ENCODE measurements around the gene CLCNKA.
"Not testable (repeated sequence)": the region's sequence is repeated elsewhere in the genome, so short reads cannot be mapped to it uniquely, and the experiment has no call there.

Gene CLCNKA

DNA sequence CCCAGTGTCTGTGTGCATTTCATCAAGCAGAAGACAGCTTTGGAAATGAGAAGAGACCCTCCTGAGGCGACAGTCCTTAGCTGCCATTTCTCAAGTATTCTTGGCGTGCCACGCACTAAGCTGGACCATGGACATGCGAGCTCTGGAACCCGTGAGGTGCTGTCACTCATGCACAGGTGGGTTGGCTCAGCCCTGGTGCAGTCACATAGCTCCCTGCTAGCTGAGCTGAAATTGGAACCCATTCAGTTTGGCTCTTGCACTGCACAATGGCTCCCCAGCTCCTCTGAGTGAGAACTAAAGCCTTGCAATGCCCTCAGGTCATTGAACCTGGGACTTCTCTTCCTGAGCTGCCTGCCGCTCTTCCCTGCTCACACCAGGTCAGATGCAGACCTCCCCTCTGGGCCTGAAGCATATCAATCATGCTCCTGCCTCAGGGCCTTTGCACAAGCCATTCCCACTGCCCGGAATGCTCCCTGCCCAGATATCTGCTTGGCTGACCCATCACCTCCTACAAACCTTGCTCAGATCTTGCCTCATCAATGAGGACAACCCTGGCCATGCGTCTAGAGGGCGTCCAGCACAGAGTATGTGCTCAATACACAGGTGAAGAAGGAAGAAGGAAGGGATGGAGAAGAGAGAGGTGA is 24.1 kb upstream of the CLCNKA start:
- DNase-seq (ENCODE audit: low spot score): no peak

DNA sequence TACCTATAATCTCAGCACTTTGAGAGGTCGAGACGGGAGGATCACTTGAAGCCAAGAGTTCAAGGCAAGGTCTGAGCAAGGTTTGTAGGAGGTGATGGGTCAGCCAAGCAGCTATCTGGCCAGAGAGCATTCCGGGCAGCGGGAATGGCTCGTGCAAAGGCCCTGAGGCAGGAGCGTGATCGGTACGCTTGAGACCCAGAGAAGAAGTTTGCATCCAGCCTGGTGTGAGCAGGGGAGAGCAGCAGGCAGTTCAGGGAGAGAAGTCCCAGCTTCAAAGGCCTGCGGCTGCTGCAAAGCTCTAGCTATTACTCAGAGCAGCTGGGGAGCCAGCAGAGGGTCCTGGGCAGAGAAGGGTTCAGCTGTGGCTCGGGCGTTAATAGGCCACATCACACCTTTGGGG is 22.9 kb upstream of the CLCNKA start:
- DNase-seq (ENCODE audit: low spot score): no peak

DNA sequence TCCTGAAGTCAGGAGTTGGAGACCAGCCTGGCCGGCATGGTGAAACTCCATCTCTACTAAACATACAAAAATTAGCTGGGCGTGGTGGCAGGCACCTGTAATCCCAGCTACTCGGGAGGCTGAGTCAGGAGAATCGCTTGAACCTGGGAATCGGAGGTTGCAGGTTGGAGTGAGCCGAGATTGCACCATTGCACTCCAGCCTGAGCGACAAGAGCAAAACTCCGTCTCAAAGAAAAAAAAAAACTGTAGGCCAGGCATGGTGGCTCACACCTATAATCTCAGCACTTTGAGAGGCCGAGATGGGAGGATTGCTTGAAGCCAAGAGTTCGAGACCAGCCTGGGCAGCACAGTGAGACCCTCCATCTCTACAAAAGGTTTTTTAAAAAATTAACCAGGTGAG is 20.6 kb upstream of the CLCNKA start:
- DNase-seq (ENCODE audit: low spot score): not testable (repeated sequence)

DNA sequence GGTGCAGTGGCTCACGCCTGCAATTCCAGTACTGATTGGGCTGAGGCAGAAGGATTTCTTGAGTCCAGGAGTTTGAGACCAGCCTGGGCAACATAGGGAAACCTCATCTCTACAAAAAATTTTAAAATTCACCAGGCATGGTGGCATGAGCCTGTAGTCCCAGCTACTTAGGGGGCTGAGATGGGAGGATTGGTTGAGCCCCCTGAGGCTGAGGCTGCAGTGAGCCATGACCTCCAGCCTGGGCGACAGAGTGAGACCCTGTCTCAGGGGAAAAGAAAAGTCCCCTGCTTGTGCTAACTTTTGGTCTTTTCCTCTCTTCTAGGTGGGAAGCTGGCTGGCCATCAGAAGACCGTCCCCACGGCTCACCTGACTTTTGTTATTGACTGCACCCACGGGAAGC is 16.2 kb upstream of the CLCNKA start:
- DNase-seq (ENCODE audit: low spot score): no peak

DNA sequence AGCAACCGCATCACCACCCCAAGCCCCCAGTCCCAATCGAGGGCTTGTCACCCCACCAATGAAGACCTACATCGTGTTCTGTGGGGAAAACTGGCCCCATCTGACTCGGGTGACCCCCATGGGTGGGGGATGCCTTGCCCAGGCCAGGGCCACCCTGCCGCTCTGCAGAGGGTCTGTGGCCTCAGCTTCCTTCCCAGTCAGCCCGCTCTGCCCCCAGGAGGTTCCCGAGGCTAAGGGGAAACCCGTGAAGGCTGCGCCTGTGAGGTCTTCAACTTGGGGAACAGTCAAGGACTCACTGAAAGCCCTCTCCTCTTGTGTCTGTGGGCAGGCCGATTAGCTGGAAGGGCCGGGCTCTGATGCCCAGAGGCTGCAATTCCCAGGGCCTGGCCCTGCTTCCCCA is 15.8 kb upstream of the CLCNKA start:
- DNase-seq (ENCODE audit: low spot score): no peak

DNA sequence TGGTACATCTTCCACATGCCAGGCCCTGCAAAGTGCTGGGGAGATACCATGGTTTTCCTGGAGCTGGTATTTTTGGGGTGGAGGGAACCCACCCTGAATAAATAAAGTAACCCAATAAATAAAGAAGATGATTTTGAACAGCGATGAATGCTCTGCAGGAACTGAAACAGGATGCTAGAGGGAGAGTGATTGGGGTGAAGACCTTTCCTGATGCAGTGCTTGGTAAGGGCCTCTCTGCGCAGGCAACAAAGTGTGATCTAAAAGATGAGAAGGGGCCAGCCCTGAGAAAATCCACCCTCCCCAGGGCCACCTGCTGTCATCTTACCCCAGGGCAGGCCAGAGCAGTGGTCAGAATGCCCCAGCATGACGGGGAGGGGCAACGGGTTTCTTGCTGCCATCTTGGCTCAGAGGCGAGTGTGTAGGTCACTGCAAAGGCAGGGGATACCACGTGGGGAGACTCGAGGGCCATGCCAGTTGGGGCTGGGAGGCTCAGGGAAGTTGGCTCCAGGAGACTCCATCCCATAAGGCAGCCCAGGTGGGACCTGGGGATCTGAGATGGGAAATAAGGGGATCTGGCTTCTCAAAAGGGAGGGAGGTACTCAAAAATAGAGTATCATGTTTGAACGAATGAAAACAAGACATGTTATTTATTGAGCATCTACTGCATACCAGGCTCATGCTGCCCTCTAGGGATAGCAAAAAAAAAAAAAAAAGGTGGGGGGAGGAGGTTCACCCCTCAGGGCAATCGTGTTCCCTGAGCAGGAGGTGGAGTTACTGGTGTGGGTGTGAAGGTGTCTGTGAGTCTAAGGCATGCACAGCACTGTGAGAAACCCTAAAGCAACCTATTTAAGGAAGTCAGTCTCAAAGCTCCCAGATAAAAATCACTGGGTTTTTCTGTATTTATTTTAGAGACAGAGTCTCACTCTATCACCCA is 15.0 kb upstream of the CLCNKA start:
- DNase-seq (ENCODE audit: low spot score): peak; percentile 24

DNA sequence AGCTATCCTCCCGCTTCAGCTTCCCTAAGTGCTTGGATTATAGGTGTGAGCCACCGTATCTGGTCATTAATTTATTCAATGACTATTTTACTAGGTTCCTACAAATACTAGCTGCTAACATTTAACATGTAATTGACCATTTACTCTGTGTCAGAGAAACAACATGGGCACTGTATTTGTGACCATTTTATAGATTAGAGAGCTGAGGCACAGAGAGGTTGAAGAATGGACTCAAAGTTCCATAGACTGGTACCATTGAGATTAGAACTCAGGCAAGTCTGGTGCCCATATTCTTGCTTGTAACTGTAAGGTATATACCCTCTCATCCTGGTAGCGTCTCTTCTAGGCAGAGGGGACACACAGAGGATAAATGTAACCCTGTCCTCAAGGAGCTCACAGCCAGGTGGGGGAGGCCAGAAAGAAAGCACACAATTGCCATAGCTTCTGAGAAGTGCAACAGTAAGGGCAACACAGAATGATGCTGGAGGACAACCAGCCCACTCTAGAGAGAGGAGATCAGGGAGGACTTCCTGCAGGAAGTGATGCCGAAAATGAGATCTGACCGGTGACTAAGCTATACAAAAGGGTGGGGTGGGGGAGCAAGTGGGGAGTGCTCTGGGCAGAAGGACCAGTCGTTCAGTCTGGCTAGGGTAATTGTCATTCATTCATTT is 14.0 kb upstream of the CLCNKA start:
- DNase-seq (ENCODE audit: low spot score): no peak

DNA sequence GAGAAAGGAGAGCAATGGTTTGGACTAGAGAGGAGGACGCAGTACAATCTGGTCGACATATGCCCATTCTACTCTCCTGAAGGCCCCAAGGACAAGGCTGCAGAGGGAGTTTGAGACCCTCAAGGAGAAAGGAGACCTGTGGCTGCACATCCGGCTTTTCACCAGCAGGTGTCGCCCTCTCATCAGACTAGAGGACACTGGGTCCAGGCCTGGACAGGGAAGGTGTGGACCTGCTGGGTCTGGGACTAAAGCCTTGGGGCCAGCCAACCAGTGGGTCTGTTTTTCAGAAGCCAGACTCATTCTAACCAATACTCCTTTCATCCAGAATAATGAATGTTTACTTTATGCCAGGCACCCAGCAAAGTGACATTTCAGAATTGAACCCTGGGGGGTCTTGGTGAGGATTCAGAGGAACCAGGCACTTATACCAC is 12.8 kb upstream of the CLCNKA start:
- peak; percentile 79 for DNase-seq (ENCODE audit: low spot score)

DNA sequence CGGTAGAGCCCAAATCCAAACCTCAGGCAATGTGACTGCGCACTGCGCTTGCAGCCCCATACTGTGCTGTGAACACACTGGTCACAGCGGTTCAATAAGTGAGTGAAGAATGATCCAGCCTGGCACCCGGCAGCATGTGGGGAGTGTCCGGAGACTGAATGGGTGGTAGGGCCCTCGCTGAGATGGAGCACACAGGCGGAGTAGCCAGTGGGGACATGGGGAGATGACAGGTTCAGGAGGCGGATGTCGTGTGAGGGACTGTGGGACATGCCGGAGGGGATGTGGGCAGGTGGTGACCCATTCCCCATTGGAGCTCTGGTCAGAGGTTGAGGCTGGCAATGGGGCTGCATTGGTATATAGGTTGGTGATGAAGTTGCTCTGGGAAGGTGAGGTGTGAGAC is 12.2 kb upstream of the CLCNKA start:
- no peak for DNase-seq (ENCODE audit: low spot score)

DNA sequence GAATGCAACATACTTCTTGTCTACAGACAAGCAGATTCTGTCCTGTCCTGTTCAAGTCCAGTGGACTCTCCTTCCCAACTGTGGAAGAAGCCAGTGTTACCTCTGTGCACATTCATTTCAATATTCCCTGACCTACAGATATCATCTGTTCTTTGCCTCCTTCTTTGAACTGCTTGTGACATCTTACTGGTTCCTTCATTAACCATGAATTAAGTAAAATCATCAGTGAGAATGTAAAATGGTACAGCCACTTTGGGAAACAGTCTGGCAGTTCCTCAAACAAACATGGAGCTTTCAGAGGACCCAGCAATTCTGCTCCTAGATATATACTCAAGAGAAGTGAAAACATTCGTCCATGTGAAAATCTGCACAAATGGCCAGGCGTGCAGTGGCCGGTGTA is 11.0 kb upstream of the CLCNKA start:
- DNase-seq (ENCODE audit: low spot score): no peak

DNA sequence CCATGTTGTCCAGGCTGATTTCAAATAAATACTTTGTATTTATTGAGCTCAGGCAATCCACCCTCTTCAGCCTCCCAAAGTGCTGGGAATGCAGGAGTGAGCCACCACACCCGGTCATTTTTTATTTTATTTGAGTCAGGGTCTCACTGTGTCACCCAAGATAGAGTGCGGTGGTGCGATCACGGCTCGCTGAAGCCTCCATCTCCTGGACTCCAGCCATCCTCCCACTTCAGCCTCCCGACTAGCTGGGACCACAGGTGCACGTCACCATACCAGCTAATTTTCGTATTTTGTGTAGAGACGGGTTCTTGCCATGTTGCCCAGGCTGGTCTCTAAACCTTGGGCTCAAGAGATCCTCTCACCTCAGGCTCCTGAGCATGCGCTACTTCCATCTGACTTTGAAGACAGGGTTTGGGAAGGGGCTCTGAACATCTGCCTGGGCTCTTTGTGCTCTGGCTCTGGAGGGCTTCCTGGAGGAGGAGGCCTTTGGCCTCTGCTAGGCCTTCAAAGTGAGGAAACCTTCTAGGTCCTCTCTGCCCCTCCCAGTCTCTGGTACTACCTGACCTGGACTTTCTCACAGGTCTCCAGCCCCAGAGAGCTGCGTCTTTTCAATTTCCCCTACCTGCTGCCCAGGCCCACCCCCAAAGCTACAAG is 9.8 kb upstream of the CLCNKA start:
- no peak for DNase-seq (ENCODE audit: low spot score)

DNA sequence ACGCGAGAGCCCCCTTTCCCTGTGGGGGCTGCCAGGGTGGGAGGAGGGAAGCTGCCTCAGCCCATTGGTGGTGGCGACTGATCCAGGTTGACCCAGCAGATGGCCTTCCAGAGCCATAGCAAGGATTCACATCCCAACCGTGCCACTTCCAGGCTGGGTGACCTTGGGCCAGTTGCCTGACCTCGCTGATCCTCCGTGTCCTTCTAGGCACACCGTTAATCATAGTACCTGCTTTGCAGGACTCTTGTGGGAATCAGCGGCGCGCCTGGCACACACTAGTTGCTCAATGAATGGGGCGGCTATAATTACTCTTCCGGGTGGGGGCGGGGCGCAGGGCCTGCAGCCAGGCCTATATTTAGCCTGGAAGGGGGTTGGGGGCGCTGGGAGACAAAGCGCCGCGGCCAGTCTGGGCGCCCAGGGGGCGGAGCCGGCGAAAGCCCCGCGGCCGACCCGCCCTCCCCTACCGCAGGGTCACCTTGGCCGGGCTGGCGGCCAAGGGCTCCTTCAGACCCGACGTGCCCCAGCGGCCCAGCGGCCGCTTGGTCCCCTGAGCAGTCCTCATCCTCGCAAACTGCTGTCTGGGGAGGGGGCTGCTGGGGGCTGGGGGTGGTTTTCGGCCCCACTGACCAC is 9.1 kb upstream of the CLCNKA start:
- peak; percentile 5 for DNase-seq (ENCODE audit: low spot score)

DNA sequence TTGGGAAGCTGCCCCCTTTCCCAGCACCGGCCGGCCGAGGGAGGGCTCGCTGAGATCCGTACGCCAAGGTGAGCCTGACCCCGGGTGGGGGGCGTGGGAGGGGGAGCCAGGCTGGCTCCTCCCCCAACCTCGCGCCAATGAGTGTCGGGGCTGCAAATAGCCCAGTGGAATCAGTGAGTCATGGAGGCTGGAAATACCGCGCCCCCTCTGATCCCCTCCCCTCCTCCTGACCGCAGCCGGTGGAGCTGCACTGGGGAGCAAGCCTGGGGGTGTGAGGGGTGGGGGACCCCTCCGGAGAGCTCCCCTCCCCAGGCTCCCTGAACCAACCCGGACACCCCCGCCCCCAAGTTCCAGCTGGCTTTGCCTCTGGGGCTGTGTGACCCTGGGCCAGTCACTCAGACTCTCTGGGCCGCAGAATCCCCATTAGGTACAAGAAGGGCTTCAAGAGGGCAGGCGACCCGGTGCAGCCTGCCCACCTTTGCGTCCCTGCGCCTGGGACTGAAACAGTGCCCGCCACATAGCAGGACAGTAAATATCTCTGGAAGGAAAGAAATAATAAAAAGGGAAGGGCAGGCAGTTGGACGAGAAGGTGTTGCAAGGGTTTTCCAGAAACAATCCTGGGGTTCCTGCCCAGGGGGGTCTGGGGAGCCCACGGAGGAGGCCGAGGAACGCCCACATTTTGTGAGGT is 8.5 kb upstream of the CLCNKA start:
- peak; percentile 12 for DNase-seq (ENCODE audit: low spot score)

DNA sequence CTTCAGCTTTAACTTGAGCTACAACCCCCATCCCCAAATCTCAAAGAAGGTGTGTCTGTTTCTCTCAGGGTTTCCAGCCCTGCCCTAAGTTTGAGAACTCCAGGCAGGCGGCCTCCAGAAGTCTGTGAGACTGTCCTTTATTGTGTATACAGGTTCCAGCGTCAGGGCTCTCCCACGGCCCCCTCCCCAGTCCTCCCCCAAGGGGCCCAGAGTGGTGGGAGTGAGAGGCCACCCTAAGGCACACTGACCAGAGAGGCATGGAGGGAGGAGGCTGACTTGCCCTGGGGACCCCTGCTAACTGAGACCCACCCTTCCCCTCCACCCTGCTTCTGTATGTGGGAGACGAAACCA is 8.0 kb upstream of the CLCNKA start:
- no peak for DNase-seq (ENCODE audit: low spot score)

DNA sequence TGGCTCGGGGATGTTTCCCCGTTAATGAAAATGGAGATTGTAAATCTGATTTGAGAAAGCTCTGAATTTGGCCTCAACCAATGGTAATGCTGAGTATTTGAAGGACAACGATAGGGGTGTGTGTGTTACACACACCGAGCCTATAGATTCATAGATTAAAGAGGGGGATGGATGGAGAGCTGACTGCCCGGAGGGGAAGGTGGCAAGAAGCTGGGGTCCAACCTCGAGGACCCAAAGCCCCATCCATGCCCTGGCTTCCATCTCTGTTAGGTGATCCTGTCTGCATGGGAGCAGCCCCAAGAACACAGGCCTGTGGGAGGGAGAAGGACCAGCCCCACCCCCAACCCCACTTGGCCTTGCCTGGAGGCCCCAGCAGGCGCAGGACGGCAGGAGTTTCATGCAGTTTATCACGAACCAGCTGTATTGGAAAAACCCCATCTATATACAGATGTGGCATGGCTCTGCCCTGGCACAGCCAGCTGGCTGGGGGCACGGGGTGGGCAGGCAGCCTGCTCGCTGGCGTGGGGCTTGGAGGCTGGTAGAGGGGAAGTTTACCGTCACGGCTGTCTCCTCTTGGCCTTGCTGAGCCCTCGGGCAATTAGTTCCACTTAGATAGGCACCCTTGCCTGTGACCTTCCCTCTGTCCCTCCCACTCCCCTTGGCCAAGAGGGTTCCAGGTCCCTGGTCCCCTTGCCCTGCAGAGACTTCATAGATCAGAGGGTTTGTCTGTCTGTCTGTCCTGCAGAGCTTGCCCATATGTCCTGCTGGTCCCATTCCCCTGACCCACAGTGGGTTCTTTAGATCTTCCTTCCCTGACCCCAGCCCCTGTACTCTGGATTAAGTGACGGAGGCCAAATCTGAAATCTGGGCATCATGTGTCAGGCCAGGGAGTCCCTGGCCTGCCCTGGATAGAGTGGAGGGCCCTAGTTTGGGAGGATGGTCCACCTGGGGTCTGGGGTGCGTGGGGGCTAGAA is 7.0 kb upstream of the CLCNKA start:
- DNase-seq (ENCODE audit: low spot score): no peak

DNA sequence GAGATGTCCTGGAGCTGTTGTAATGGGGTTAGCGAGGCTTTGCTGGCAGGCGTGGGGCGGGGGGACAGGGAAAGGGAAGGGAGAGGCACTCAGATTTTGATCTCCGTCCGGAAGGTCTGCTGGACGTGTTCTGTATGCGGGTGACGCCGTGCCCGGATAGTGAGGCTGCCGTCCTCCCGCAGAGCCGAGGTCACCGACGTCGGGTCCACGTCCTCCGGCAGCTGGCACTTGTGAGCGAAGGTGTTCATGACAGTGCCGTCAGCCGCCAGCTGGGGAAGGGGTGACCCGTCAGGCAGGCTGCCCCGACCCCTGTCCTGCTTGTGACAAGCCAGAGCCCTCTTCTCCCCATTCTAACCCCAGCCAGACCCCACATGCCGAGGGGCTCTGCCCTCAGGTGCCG is 6.3 kb upstream of the CLCNKA start:
- DNase-seq (ENCODE audit: low spot score): no peak

DNA sequence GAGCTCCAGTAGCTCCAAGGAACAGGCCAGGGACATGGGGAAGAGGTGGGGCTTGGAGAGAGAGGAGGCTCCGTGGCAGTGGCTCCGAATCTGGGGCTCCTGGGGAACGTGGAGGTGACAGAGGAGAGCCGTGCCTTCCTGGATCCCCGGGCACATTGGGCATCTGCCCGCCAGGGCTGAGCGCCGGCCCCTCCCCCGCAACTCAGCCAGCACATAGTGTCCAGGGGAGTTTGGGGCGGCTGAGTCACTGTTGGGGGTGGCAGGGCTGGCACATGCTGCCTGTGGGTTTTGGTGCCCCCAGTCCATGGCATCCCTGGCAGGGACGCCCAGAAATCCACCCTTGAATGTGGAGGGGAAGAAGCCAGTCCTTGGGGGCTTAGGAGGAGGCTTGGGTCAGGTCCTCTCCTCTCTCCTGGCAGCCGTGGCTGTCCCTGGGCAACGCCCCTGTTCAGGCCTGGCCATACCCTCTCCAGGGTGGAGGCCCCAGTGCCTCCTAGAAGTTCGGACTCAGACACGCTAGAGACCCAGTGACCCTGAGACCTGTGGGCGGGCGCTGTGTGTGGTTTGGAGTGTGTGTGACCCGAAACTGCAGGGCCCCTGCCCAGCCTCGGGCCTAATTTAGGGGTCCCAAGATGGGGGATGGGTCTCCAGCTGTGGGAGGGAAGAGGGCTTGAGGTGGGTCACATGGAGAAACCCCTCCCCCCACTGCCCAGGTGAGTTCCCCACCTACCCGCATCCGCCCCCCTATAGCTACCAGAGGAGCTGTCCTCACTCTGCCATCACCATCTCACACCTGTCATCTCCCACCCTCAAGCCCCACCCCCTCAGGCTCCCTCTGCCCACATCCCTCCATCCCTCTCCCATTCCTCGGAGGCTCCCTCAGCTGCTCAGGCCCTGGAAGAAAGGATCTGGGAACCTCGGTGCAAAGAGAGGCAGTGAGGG is 5.6 kb upstream of the CLCNKA start:
- DNase-seq (ENCODE audit: low spot score): no peak

DNA sequence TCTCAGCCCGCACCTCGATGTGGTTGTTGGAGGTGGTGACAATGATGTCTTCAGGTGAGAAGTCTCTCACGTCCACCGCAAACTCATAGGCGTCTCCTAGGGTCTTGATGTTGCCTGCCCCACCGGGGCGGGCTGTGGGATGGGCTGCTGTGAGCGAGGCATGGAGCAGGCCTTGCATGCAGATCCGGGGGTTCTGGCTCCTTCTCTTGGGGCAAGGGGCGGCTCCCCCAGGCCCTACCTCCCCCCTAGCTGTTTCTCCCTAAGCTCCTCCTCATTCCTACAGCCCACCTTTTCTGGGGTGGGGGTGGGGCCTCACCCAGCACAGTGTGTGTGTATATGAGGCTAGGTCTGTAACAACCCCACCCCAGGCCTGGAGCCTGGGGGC is 4.8 kb upstream of the CLCNKA start:
- DNase-seq (ENCODE audit: low spot score): no peak

Data from activated CD4-positive, alpha-beta T cell treated with anti-CD3 and anti-CD28 coated beads, Interleukin-2, Interleukin-4, amounts not matched to agents 100 ng/mL and 50 ng/mL, durations not matched to agents 16 hours and 8 hours (primary cell).